Mucosa of descending colon (tissue), 3 donors: ENCODE results near the gene FBXW5. TPM values are rescaled to one million over a fixed set of nuclear protein-coding genes. Genes with fewer than 3 reads are reported as not detected.

Source experiments
- ATAC-seq: fragments of 200-7000 bp; cut with Tn5 transposase; one replicate; pipeline ENCODE4 v1.9.1; 2020; ENCODE audit warnings: mild to moderate bottlenecking, moderate library complexity
- DNase-seq, 3 donors: peaks; one replicate each; pipeline ENCODE4 v3.0.0-alpha.2; 2020
- H3K36me3 ChIP-seq: fragments of 200-600 bp; one replicate; pipeline ENCODE4 v1.8.0; 2021; ENCODE audit warnings: low read depth, mild to moderate bottlenecking
- H3K4me1 ChIP-seq: fragments of 200-600 bp; one replicate; pipeline ENCODE4 v1.8.0; 2021; ENCODE audit warnings: low read depth, mild to moderate bottlenecking
- H3K4me3 ChIP-seq: fragments of 200-600 bp; one replicate; pipeline ENCODE4 v1.8.0; 2021; ENCODE audit warnings: mild to moderate bottlenecking
- H3K9me3 ChIP-seq: fragments of 200-600 bp; one replicate; pipeline ENCODE4 v1.8.0; 2021; ENCODE audit warnings: mild to moderate bottlenecking
- CTCF ChIP-seq: fragments of 200-600 bp; IDR thresholded peaks from one replicate; pipeline ENCODE4 v1.8.0; 2022; ENCODE audit warnings: antibody characterized with exemption, mild to moderate bottlenecking
- intact Hi-C, 2 donors: fragments of 100-400 bp; cut with DNase I in 1 of 2; cut with micrococcal nuclease in 1 of 2; formaldehyde crosslinking; loops; one replicate each; pipeline versions ENCODE4 v1.11.0 to v1.11.1; 2022; cut with DNase I, micrococcal nuclease
- total RNA-seq, 3 donors: library from RNA; stranded (reverse); fragmentation: NEBNext Ultra II Directional in 2 of 3; extraction: Animal tissue kit (Norgen Biotek cat#: 25700) in 2 of 3; gene quantifications; one replicate each; pipeline versions ENCODE4 v1.2.1 to v1.2.4, GENCODE V29; 2021 to 2023
- donor health status: DM: no; HTN: no; CAD: no; lungs with moderate emphysema.
- donor health status: DM: no; HTN: no; CAD: no.
- donor health status: DM: no; HTN: yes; CAD: no.

Gene FBXW5
- total RNA-seq, 3 donors from 2014 or later, result 127 to 197 (median 142) TPM

GRCh38 chr9:136958473-136958872 is 13.9 kb upstream of the FBXW5 start:
- H3K4me3 ChIP-seq, result no peak overlapping the region
- H3K9me3 ChIP-seq, result no peaks in the 10 kb centered on the region
- intact Hi-C loops, result no loop called here
- DNase-seq (no peak), ATAC-seq (no peak)
- H3K4me1 ChIP-seq, result no peaks in the 10 kb centered on the region
- no peaks in the 10 kb centered on the region for H3K36me3 ChIP-seq
- no peak for TF ChIP-seq CTCF

- intact Hi-C loops, result no loop called here
- no peak overlapping the region for H3K4me3 ChIP-seq
- ATAC-seq, result no peak
- no peaks in the 10 kb centered on the region for H3K4me1 ChIP-seq
- no peaks in the 10 kb centered on the region for H3K36me3 ChIP-seq
- no peaks in the 10 kb centered on the region for H3K9me3 ChIP-seq
- DNase-seq, result no peak
- no peak for TF ChIP-seq CTCF
Measured at GRCh38 chr9:136957901-136958300, 13.4 kb upstream of the FBXW5 start.

GRCh38 chr9:136957461-136957860 is 12.9 kb upstream of the FBXW5 start:
- Histone ChIP-seq H3K36me3 (no peaks in the 10 kb centered on the region), H3K4me1 (no peaks in the 10 kb centered on the region), H3K9me3 (no peaks in the 10 kb centered on the region), H3K4me3 (no peak overlapping the region)
- no peak for TF ChIP-seq CTCF
- intact Hi-C loops, result no loop called here
- DNase-seq, result no peak
- no peak for ATAC-seq

GRCh38 chr9:136956604-136957003 is 12.1 kb upstream of the FBXW5 start:
- TF ChIP-seq CTCF, result no peak
- no peak overlapping the region for H3K4me3 ChIP-seq
- ATAC-seq (no peak), DNase-seq (no peak)
- peaks cover 8% of the 10 kb centered on the region for H3K4me1 ChIP-seq
- no peaks in the 10 kb centered on the region for H3K9me3 ChIP-seq
- intact Hi-C loops, result no loop called here
- no peaks in the 10 kb centered on the region for H3K36me3 ChIP-seq

- Histone ChIP-seq H3K36me3 (no peaks in the 10 kb centered on the region), H3K9me3 (no peaks in the 10 kb centered on the region), H3K4me1 (peaks cover 9% of the 10 kb centered on the region), H3K4me3 (no peak overlapping the region)
- intact Hi-C loops, result no loop called here
- DNase-seq (peak in 2 of 3 donors; percentile 22 to 37), ATAC-seq (no peak)
- no peak for TF ChIP-seq CTCF
Measured at GRCh38 chr9:136955943-136956335, 11.4 kb upstream of the FBXW5 start.
